Measurements from ENCODE around the gene SINHCAF. TPM values are rescaled to one million over a fixed set of nuclear protein-coding genes. Genes with fewer than 3 reads are reported as not detected.

SINHCAF gene
- total RNA-seq, 1 experiment from 2014 or later = 179 TPM

DNA sequence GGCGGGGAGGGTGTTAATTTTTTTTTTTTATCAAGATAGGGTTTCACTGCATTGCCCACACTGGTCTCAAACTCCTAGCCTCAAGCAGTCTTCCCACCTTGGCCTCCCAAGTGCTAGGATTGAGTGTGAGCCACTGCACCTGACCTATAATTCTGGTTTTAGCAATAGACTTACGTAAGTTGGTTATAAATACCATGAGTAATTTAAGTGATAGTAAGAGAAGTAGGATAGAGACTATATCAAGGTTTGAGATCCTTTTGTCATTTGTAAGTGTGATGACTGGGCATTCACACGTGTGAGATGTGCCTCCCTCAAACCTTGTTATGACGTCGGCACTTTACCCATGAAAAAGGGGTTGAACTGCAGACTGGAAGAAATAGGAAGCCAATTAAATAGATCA lies 22.5 kb downstream of the SINHCAF start:
- no peak for TF ChIP-seq JUND (IDR thresholded peaks at IDR 0.05)
- TF ChIP-seq SIN3A (IDR thresholded peaks at IDR 0.05; ENCODE audit: low read depth) = no peak
- TF ChIP-seq POLR2A (IDR thresholded peaks at IDR 0.05; ENCODE audit: borderline replicate concordance, extremely low read depth, insufficient read depth, insufficient read length) = no peak
- TF ChIP-seq, protein P1, sequence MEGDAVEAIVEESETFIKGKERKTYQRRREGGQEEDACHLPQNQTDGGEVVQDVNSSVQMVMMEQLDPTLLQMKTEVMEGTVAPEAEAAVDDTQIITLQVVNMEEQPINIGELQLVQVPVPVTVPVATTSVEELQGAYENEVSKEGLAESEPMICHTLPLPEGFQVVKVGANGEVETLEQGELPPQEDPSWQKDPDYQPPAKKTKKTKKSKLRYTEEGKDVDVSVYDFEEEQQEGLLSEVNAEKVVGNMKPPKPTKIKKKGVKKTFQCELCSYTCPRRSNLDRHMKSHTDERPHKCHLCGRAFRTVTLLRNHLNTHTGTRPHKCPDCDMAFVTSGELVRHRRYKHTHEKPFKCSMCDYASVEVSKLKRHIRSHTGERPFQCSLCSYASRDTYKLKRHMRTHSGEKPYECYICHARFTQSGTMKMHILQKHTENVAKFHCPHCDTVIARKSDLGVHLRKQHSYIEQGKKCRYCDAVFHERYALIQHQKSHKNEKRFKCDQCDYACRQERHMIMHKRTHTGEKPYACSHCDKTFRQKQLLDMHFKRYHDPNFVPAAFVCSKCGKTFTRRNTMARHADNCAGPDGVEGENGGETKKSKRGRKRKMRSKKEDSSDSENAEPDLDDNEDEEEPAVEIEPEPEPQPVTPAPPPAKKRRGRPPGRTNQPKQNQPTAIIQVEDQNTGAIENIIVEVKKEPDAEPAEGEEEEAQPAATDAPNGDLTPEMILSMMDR (IDR thresholded peaks at IDR 0.05 in 2 of 3, conservative IDR thresholded peaks at IDR 0.05 in 1 of 3; ENCODE audit: borderline replicate concordance in 1 of 3, insufficient read depth in 1 of 3, low read depth in 2 of 3, low read length in 2 of 3) = no peak
- TF ChIP-seq, protein P2, sequence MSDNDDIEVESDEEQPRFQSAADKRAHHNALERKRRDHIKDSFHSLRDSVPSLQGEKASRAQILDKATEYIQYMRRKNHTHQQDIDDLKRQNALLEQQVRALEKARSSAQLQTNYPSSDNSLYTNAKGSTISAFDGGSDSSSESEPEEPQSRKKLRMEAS (IDR thresholded peaks at IDR 0.05) = no peak
- no peak for TF ChIP-seq CBX3 (IDR thresholded peaks at IDR 0.05; ENCODE audit: low read depth)
- no peak for TF ChIP-seq CEBPB (IDR thresholded peaks at IDR 0.05; ENCODE audit: low read depth)
- TF ChIP-seq EZH2 (IDR thresholded peaks at IDR 0.05) = no peak
- TF ChIP-seq, protein P3, sequence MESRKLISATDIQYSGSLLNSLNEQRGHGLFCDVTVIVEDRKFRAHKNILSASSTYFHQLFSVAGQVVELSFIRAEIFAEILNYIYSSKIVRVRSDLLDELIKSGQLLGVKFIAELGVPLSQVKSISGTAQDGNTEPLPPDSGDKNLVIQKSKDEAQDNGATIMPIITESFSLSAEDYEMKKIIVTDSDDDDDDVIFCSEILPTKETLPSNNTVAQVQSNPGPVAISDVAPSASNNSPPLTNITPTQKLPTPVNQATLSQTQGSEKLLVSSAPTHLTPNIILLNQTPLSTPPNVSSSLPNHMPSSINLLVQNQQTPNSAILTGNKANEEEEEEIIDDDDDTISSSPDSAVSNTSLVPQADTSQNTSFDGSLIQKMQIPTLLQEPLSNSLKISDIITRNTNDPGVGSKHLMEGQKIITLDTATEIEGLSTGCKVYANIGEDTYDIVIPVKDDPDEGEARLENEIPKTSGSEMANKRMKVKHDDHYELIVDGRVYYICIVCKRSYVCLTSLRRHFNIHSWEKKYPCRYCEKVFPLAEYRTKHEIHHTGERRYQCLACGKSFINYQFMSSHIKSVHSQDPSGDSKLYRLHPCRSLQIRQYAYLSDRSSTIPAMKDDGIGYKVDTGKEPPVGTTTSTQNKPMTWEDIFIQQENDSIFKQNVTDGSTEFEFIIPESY (IDR thresholded peaks at IDR 0.05; ENCODE audit: extremely low read depth, insufficient replicate concordance, low read length) = no peak
- no peak for TF ChIP-seq ZFX (IDR thresholded peaks at IDR 0.05)
- RAD21 ChIA-PET (ENCODE audit: low non-redundant PET in 1 of 2, low total read pairs in 2 of 2, uncharacterized antibody in 2 of 2, unreplicated experiment in 2 of 2) = no interaction called here
- ATAC-seq = no peak

More for the DNA sequence above, 22.5 kb downstream of the SINHCAF start:
- no peak overlapping the region for H3K4me3 ChIP-seq (replicated peaks in 1 of 2; ENCODE audit: low read depth in 1 of 2, low read length in 2 of 2)
- no peak overlapping the region for H3K27ac ChIP-seq (ENCODE audit: low read depth, low read length)
- no peak for DNase-seq (ENCODE audit: low read depth, low spot score)
- H3K36me3 ChIP-seq (ENCODE audit: control insufficient read depth in 1 of 2, insufficient read depth in 2 of 2, low read length in 2 of 2) = peaks cover 18 to 46% of the 10 kb centered on the region in 2 experiments; a peak in 3 of 4 replicates
- H3K9me3 ChIP-seq (ENCODE audit: control insufficient read depth in 1 of 2, insufficient read depth in 1 of 2, low read depth in 1 of 2, low read length in 2 of 2) = no peaks in the 10 kb centered on the region
- H3K27me3 ChIP-seq (ENCODE audit: insufficient read depth, low read length) = no peaks in the 10 kb centered on the region
- H3K79me2 ChIP-seq (ENCODE audit: insufficient read depth, low read length) = peaks cover 100% of the 10 kb centered on the region
- ChIA-PET POLR2A (no interaction called here), CTCF (no interaction called here)
- peaks cover 4 to 5% of the 10 kb centered on the region in 2 experiments; a peak in 2 of 4 replicates for H3K4me1 ChIP-seq (ENCODE audit: control insufficient read depth in 1 of 2, insufficient read depth in 2 of 2, low read length in 2 of 2)
- H2AFZ ChIP-seq (ENCODE audit: low read depth, low read length, poor library complexity, severe bottlenecking) = no peak overlapping the region
- BruUV-seq (replicated peaks) = no TSS peak
- H3K9me2 ChIP-seq (ENCODE audit: insufficient read depth) = no peaks in the 10 kb centered on the region
- no peak overlapping the region for H3K4me2 ChIP-seq (ENCODE audit: low read length)
- H4K20me1 ChIP-seq (ENCODE audit: insufficient read depth) = peaks cover 19% of the 10 kb centered on the region; the same call in 1 of the 2 replicates
- intact Hi-C loops (cut with micrococcal nuclease) = no loop called here
- H3K9ac ChIP-seq (ENCODE audit: low read length) = no peak overlapping the region

Measured in HCT116 (cell line).